GM04504 (cell line): ENCODE measurements around the gene CCDC32.
A peak's percentile ranks its signal among the peaks of the same experiment; 100 is the strongest.
"Not testable (repeated sequence)": the region's sequence is repeated elsewhere in the genome, so short reads cannot be mapped to it uniquely, and the experiment has no call there.

Experiments used
- DNase-seq: peaks from one replicate; pipeline ENCODE4 v3.0.0-alpha.2; 2012; ENCODE audit warnings: low read depth

Gene CCDC32

DNA sequence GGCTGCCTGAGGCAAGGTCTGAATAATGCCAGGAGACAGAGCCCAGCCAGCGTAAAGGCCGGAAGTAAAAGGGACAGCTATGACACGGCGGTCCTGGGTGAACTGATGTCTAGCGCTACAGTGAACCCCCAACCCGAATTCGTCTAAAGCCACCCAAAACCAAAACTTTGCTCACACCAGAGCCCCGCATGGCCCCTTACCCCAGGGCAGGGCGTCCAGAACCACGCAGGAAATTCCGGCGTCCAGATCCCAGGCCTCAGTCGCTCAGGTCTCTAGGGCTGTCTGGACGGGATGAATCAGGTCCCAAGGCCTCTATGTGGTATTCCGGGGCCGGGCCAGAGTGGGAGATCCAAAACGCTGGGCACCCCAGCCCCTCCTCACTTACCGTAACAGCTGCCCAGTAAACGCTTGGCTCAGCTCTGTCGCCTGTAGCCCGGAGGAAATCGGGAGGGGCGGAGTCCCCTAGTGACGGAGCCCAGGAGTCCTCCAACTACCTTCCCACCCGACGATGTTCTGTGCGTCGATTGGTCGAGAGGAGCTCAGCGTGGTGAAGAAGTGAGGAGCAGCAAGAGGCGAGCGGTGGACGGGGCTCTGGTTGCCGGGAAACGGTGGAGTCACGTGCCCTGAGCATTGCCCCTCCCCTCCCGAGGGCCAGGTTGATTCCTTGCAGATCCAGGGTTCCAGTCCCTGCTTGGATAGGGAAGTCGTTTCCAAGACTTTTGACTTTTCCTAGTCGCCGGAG lies at the start of gene CCDC32:
TSS of gene CCDC32 (minus strand) at position 452 of the 742 bp plus-strand sequence. CDS start 2,027 bp downstream, outside the sequence.
- peak; percentile 98 for DNase-seq

DNA sequence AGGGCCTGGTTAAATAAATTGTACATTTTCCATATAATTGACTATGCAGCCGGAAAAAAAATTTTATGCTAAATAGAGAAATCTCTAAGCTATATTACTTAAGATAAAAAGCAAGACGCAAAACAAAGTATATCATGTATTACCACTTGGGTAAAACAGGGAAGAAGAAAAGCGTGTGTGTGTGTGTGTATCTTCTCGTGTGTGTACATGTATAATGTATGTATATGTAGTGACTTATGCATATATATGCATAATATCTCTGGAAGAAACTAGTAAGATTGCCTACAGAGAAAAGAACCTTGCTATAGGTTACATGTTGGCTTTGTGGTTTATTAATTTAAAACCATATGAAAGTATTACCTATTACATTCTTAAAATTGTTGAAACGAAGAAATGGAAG lies 48.2 kb upstream of the CCDC32 start:
- DNase-seq, result no peak

DNA sequence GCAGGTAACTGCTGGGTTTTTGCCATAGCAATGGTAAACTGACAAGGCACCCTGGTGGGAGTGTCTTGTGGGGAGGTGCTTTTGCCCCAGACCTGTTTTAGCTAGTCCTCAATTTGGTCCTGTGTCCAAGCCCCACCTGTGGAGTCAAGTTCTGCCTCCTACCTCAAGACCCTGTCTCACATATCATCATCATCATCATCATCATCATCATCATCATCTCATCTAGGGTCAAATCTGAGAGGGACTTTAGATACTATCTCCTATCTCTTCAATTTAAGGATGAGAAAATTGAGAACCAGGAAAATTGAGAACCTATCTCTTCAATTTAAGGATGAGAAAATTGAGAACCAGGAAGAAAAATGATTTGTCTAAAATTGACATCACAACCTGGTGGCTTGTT lies 39.1 kb upstream of the CCDC32 start:
- no peak for DNase-seq

- no peak for DNase-seq
Observed at GRCh38 chr15:40600956-40601355, 36.1 kb upstream of the CCDC32 start.

DNA sequence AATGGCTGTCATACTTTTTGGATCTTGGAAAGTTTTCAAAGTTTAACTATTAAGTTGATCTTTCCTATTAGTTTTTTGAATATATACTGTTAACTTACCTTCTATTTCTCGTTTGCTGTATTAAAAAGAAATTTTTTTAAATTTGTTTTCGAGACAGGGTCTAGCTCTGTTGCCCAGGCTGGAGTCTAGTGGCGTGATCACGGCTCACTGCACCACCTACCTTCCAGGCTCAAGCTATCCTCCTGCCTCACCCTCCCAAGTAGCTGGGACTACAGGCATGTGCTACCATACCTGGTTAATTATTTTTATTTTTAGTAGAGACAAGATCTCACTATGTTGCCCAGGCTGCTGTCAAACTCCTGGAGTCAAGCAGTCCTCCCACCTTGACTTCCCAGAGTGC lies 33.8 kb upstream of the CCDC32 start:
- DNase-seq, result no peak

- no peak for DNase-seq
Observed at GRCh38 chr15:40598126-40598525, 33.3 kb upstream of the CCDC32 start.

GRCh38 chr15:40597024-40597423 lies 32.2 kb upstream of the CCDC32 start:
- no peak for DNase-seq

- no peak for DNase-seq
Observed at GRCh38 chr15:40595773-40596172, 30.9 kb upstream of the CCDC32 start.

DNA sequence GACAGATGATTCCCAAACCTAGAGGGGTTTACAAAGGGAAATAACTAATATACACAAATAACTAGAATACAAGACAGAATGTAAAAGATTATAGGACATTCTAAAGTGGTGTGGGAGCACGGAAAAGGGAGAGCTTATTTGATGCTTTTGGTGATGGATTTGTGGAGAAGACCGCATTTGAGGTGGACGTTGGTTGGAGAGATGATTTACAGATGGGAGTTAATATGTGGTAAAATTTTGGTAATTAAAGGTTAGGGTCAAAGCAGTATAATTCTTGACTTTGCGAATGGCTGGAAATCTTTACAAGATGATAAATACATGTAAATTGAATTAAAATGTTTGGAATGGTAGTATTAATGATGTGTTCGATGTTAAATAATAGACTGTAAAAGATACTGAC lies 30.4 kb upstream of the CCDC32 start:
- DNase-seq, result no peak

GRCh38 chr15:40594429-40594836 lies 29.6 kb upstream of the CCDC32 start:
- DNase-seq, result peak; percentile 15

DNA sequence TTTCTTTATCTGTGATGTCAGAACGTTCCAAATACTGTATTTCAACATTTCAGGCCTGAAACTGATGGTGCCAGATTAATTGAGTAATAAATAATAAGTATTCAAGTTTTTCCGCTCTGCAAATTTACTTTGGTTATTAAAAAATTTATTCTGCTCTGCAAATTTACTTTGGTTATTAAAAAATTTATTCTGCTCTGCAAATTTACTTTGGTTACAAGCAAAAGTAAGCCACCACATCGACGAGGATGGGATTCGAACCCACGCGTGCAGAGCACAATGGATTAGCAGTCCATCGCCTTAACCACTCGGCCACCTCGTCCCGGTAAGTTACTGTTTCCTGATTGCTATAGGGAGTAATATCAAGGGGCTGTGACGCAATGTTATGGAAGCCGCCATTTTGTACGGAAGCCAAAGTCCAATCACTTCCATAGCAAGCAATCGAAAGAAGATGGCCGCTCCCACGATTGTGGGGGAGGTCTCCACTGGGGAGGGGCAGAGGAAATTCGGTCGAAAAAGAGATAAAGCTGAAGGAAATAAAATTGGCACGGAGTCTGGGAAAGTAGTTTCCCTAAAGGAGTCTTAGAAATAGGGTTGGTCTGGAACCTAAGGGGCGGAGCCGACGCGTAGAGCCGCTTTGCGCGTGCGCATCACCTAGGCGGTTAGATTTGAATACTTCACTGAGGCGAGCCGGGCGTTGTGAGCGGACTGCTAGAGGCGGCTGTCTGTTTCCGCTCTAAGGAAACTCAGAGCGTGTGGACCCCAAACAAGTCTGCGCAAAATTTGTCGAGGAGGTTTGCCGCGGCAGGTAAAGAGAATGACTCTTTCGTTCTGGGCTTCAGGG lies 29.0 kb upstream of the CCDC32 start, which contains the start of gene KNL1:
TSS of gene KNL1 (plus strand) at position 662 of the 841 bp plus-strand sequence. CDS start 8,683 bp downstream, outside the sequence.
- peak; percentile 88 for DNase-seq

DNA sequence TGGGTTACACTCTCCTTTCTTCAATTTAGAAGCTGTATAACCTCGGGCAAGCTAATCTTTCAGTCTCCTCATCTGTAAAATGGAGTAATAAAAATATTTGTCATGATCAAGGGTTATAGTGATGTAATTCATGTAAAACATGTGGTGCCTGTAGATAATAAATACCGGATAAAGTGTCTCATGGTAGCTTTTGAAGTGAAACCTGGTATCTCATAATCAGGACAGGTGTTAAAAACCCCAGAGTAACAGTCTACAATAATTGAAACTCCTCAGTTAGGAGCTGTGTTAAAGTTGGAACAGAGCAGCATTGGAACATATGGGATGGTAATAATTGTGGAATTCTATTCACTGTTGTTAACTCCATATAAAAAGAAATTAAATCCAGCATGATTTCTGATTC lies 28.3 kb upstream of the CCDC32 start:
- no peak for DNase-seq

DNA sequence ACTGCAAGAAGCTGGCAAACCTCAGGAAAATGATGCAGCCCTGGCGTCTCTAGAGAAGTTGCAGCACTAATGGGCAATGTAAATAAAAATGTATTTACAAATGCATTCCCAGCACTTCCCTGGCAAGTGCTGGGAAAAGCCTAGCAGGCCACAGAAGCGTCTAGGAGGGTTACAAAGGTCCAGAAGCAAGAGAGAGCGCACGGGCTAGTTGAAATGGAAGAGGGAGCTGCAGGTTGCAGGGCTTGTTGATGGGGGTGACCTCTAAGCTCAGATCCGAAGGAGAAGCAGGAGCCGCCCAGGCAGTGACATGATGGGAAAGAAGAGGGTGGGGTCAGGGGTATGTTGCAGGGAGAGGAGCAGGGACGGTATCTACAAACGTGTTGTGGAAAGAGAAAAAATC lies 26.5 kb upstream of the CCDC32 start:
- no peak for DNase-seq

DNA sequence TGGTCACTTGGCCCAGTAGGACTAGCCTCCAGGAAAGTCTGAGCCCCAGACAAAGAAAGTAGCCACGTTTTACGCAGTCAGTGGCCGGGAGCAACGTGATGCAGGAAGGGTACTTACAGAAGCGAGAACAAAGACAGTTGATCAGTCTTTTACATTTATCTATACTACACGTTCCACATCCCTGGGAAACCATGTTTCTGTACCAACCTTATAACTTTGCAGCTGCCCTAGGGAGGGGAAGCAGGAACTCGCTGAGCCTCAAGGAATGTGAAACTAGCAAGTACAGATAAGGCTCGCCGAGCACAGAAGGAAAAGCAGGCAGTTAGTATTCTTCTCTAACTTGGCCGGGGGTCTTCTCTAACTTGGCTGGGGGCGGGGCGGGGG lies 25.8 kb upstream of the CCDC32 start:
- no peak for DNase-seq

- DNase-seq, result no peak
Observed at GRCh38 chr15:40584191-40584590, 19.3 kb upstream of the CCDC32 start.

- peak; percentile 68 for DNase-seq
Observed at GRCh38 chr15:40582726-40583246, 17.9 kb upstream of the CCDC32 start.

DNA sequence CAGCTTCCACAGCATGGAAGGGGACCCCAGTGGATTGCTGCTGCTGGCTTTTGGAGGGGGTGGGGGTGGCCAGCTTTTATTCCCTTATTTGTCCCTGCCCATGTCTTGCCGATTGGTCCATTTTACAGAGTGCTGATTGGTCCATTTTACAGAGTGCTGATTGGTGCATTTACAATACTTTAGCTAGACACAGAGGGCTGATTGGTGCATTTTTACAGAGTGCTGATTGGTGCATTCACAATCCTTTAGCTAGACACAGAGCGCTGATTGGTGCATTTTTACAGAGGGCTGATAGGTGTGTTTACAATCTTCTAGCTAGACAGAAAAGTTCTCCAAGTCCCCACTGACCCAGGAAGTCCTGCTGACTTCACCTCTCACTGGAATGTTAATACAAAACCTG lies 17.0 kb upstream of the CCDC32 start:
- not testable (repeated sequence) for DNase-seq

- no peak for DNase-seq
Observed at GRCh38 chr15:40578892-40579291, 14.1 kb upstream of the CCDC32 start.

DNA sequence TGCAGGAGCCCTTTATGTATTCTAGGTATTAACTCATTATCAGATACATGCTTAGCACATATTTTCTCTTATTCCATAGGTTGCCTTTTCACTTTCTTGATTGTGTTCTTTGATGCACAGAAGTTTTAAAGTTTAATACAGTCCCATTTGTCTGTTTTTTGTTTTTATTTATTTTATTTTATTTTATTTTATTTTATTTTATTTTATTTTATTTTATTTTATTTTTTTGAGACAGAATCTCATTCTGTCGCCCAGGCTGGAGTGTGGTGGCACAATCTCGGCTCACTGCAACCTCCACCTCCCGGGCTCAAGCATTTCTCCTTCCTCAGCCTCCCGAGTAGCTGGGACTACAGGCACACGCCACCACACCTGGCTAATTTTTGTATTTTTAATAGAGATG lies 12.1 kb upstream of the CCDC32 start:
- DNase-seq, result not testable (repeated sequence)

DNA sequence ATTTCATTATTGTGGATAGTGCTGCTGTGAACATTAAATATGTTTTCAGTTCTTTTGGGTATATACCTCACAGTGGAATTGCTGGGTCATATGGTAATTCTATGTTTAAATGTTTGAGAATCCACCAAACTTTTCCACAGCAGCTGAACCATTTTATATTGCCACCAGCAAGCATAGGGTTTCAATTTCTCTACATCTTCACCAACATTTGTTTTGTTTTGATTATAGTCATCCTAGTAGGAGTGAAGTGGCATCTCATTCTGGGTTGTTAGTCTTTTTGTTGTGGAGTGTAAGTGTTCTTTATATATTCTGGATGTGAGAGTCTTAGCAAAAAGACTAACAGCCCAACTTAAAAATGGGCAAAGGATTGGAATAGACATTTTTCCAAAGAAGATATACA lies 10.3 kb upstream of the CCDC32 start:
- DNase-seq, result no peak

DNA sequence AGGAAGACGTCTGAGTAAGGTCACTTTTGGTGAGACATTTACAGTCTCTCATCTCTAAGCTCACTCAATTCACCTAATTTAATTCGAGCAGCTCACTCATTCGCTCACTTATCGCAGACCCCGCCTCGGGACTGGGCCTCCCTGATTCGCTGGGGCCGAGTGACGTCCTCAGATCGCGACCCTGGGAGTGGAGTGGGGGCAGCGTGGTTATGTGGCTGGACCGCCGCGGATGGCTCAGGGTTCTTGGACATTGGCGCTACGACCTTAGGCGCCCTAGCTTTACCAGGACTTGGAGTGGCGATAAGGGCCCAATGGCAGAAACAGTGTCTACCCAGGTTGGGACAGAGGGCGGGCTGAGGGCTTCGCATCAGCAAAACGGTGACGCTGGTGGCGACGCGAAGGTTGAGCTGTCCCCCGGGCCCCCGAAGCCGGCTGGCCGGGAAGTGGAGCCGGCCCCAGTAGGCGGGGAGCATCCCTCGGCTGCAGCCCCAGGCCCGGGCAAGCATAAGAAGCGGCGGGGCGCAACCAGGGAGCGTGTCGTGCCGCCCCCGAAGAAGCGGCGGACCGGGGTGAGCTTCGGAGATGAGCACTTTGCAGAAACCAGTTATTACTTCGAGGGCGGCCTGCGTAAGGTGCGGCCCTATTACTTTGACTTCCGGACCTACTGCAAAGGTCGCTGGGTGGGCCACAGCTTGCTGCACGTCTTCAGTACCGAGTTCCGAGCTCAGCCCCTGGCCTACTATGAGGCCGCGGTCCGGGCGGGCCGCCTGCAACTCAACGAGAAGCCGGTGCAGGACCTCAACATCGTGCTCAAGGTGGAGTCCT lies 4.5 kb upstream of the CCDC32 start, which contains the start of gene RPUSD2:
TSS of gene RPUSD2 (plus strand) at position 171 of the 825 bp plus-strand sequence. CDS start at position 210, 39 bp downstream.
- peak; percentile 77 for DNase-seq

DNA sequence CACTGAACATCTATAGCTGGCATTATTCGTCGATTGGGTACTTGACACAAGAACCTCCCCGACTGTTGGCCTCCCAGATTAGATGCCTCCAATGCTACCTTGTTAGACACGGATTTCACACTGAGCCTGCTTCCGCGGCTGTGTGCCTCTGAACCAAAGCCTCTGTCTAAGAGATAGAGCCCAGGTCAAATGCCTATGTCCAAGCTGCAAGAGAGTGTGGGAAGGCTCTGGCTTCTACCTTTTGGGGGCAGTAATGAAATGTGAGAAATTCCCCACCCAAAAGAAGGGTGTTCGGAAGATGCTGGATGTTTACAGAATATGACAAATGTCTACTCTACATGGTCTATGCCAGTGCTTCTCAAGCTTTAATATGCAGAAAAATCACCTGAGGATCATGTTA lies 2.3 kb upstream of the CCDC32 start:
- no peak for DNase-seq
